Esophagus muscularis mucosa (tissue), 4 donors: Measurements from ENCODE around the gene RTP5. TPM values are rescaled to one million over a fixed set of nuclear protein-coding genes. Genes with fewer than 3 reads are reported as not detected.

Source experiments
- DNase-seq: peaks from one replicate; pipeline ENCODE4 v3.0.0-alpha.2; 2017; ENCODE audit errors: extremely low spot score
- H3K27ac ChIP-seq, 4 donors: fragments of 200-600 bp; sonication (generic); replicated peaks in 1 of 4; 1 replicate in 3 of 4; 2 replicates in 1 of 4; pipeline ENCODE4 v1.5.1; 2016 to 2019; ENCODE audit warnings: mild to moderate bottlenecking in 1 of 4
- H3K27me3 ChIP-seq, 4 donors: fragments of 200-600 bp; sonication (generic); one replicate each; pipeline versions ENCODE4 v1.5.1 to v1.6.0; 2016 to 2019
- H3K36me3 ChIP-seq, 4 donors: fragments of 200-600 bp; sonication (generic); one replicate each; pipeline ENCODE4 v1.5.1; 2016 to 2019
- H3K4me1 ChIP-seq, 4 donors: fragments of 200-600 bp; sonication (generic); one replicate each; pipeline ENCODE4 v1.5.1; 2016 to 2019
- H3K4me3 ChIP-seq, 4 donors: fragments of 200-600 bp; sonication (generic); 1 replicate in 2 of 4; 2 replicates in 2 of 4; pipeline ENCODE4 v1.5.1; 2016 to 2019; ENCODE audit warnings: mild to moderate bottlenecking in 4 of 4, moderate library complexity in 1 of 4
- H3K9me3 ChIP-seq, 4 donors: fragments of 200-600 bp; sonication (generic); 1 replicate in 3 of 4; 2 replicates in 1 of 4; pipeline ENCODE4 v1.5.1; 2016 to 2019
- EP300 ChIP-seq: sonication (generic); formaldehyde crosslinking; IDR thresholded peaks from one replicate; pipeline ENCODE4 v1.6.1; 2017; ENCODE audit warnings: antibody characterized with exemption
- POLR2A ChIP-seq: fragments of 450-650 bp; IDR thresholded peaks from one replicate; pipeline ENCODE4 v1.6.1; 2017; ENCODE audit warnings: antibody characterized with exemption, moderate library complexity, mild to moderate bottlenecking, low read depth
- POLR2AphosphoS5 ChIP-seq, 2 donors: sonication (generic); formaldehyde crosslinking; IDR thresholded peaks; one replicate each; pipeline ENCODE4 v1.6.1; 2017; ENCODE audit warnings: antibody characterized with exemption in 2 of 2
- WGBS: methylation state at CpG from one replicate; pipeline ENCODE4 v1.1.5; 2018; 5-methylcytosine and 5-hydroxymethylcytosine counted together
- intact Hi-C: fragments of 100-400 bp; cut with DNase I; formaldehyde crosslinking; loops from one replicate; pipeline ENCODE4 v1.15.1; 2023
- total RNA-seq, 4 donors: library from RNA; depleted of rRNA; stranded (reverse); fragments of >200 nt; gene quantifications; one replicate each; pipeline versions ENCODE4 v1.1.0 to v1.2.1, GENCODE V29; 2016
- TF ChIP-seq, protein P1 (sequence below), 3 experiments: fragments of 200-600 bp in 2 of 3; fragments of 450-650 bp in 1 of 3; sonication (generic) in 2 of 3; IDR thresholded peaks; one replicate each; pipeline ENCODE4 v1.5.1; 2017 to 2019; ENCODE audit warnings: antibody characterized with exemption in 3 of 3, mild to moderate bottlenecking in 2 of 3, moderate library complexity in 1 of 3

RTP5 gene
- total RNA-seq, 4 donors from 2014 or later: 0.17 TPM; not detected in 3

DNA sequence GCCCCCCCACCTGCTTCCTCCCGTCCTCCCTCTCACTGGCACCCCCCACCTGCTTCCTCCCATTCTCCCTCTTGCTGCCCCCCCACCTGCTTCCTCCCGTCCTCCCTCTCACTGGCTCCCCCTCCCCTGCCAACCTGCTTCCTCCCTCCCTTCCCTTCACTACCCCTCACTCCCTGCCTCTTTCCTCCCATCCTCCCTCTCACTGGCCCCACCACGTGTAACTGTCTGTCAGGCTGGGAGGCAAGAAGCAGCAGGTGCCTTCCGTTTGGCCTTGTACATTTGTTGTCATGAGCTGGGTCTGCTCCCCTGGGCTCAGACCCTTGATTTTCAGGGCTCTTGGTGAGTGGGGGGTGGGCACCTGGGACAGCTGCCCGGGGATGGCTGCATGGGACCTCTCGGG, 19.1 kb downstream of the RTP5 start:
- Histone ChIP-seq H3K9me3 (peaks cover 0 to 7% (median 0%) of the 10 kb centered on the region in 4 donors), H3K4me3 (no peak overlapping the region), H3K36me3 (peaks cover 0 to 5% (median 2%) of the 10 kb centered on the region in 4 donors), H3K4me1 (peaks cover 0 to 14% (median 8%) of the 10 kb centered on the region in 4 donors), H3K27me3 (no peaks in the 10 kb centered on the region), H3K27ac (no peak overlapping the region)
- DNase-seq: no peak
- intact Hi-C loops: loop anchor here (10.0 kb wide), 1 partner anchor 154 kb away; the partner anchor contains the start of gene D2HGDH
- WGBS: 55% methylated on average over 5 of the region's 6 CpGs
- TF ChIP-seq, protein P1, sequence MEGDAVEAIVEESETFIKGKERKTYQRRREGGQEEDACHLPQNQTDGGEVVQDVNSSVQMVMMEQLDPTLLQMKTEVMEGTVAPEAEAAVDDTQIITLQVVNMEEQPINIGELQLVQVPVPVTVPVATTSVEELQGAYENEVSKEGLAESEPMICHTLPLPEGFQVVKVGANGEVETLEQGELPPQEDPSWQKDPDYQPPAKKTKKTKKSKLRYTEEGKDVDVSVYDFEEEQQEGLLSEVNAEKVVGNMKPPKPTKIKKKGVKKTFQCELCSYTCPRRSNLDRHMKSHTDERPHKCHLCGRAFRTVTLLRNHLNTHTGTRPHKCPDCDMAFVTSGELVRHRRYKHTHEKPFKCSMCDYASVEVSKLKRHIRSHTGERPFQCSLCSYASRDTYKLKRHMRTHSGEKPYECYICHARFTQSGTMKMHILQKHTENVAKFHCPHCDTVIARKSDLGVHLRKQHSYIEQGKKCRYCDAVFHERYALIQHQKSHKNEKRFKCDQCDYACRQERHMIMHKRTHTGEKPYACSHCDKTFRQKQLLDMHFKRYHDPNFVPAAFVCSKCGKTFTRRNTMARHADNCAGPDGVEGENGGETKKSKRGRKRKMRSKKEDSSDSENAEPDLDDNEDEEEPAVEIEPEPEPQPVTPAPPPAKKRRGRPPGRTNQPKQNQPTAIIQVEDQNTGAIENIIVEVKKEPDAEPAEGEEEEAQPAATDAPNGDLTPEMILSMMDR (IDR thresholded peaks at IDR 0.05): no peak
- TF ChIP-seq EP300 (no peak), POLR2A (no peak), POLR2AphosphoS5 (IDR thresholded peaks at IDR 0.05) (no peak)

DNA sequence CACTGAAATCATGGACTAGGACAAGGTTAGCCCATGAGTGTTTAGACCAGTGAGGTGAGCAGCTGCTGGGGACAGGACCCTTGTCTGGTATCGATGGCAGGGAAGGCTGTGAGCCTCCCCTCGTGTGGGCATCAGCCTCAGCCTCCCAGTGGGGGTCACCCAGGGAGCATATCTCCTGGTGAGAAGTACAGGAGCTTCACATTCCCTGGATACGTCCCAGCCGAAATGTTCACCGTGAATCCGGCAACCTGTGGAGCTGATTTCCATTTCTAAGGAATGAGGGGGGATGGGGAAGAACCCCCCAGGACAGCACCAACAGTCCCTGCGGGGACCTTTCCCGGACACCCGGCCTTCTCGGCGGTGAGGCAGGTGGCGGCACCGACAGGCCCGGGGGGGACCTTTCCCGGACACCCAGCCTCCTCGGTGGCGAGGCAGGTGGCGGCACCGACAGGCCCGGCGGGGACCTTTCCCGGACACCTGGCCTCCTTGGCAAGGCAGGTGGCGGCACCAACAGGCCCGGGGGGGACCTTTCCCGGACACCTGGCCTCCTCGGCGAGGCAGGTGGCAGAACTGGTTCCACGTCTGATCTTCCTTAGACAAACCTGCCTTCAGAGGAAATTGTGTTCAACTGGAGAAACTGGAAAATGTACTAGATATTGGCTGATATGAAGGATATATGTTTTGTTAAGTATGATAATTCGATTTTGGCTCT, 21.2 kb downstream of the RTP5 start:
- no peak for DNase-seq
- peaks cover 0 to 4% (median under 1%) of the 10 kb centered on the region in 4 donors for H3K36me3 ChIP-seq
- peaks cover 0 to 2% (median 0%) of the 10 kb centered on the region in 4 donors for H3K27me3 ChIP-seq
- WGBS: 91% methylated on average over 27 of the region's 29 CpGs
- no peak overlapping the region for H3K27ac ChIP-seq
- intact Hi-C loops: no loop called here
- peaks cover 0 to 7% (median 0%) of the 10 kb centered on the region in 4 donors for H3K9me3 ChIP-seq
- no peak overlapping the region for H3K4me3 ChIP-seq
- TF ChIP-seq EP300: no peak
- TF ChIP-seq POLR2A: no peak
- no peak for TF ChIP-seq POLR2AphosphoS5 (IDR thresholded peaks at IDR 0.05)
- TF ChIP-seq, protein P1 (IDR thresholded peaks at IDR 0.05): no peak
- peaks cover 0 to 14% (median 9%) of the 10 kb centered on the region in 4 donors for H3K4me1 ChIP-seq

DNA sequence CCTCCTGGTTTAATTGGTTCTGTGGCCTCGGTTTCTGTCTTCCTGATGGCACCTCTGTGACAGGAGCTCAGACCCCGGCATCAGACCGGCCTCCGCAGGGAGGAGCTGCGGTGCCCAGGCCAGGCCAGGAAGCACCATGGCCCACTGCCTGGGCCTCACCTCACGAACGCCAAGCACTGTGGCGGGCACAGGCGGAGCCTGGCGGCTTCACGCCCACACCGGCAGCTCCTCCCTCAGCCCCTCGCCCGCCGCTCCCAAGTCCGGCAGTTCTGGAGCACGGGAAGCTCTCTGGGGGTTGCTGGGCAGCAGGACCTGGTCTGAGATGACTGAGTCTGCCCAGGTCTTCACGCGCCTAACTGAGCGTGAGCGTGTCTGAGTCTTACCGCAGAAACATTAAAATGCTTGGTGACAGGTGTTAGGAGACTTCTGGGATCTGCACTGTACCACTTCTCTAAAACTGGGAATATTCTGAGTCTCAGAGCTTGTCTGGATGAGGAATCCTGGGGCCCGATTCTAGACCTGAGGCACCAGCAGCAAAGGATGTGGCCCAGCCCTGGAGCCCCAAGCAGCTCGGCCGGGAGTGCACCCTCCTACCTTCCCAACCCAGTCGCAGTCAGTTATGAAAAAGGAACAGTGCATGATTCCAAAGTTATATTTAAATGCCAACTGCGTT, 21.9 kb downstream of the RTP5 start:
- TF ChIP-seq, protein P1 (IDR thresholded peaks at IDR 0.05): no peak
- TF ChIP-seq EP300 (no peak), POLR2A (no peak), POLR2AphosphoS5 (IDR thresholded peaks at IDR 0.05) (no peak)
- Histone ChIP-seq H3K4me3 (no peak overlapping the region), H3K27me3 (peaks cover 0 to 3% (median 0%) of the 10 kb centered on the region in 4 donors), H3K27ac (no peak overlapping the region), H3K36me3 (peaks cover 0 to 4% (median 0%) of the 10 kb centered on the region in 4 donors), H3K9me3 (peaks cover 0 to 7% (median 0%) of the 10 kb centered on the region in 4 donors), H3K4me1 (peaks cover 0 to 20% (median 15%) of the 10 kb centered on the region in 4 donors)
- DNase-seq: no peak
- 91% methylated on average over 25 of the region's 27 CpGs for WGBS
- intact Hi-C loops: no loop called here

DNA sequence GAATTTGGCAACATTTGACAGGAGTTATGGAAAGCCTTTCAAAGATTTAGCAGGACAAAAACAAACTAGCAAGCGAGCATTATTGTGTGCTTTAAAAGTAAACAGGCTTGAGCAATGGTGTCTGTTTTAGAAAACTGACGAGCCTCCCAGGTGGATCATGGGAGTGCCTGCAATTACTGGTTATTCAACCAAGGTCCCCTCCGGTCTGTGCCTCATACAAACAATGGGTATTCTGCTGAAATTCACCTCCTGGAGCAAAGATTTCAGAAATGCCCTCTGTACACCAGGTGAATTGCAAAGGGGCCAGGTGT, 22.4 kb downstream of the RTP5 start:
- H3K4me1 ChIP-seq: peaks cover 0 to 20% (median 15%) of the 10 kb centered on the region in 4 donors
- intact Hi-C loops: no loop called here
- peaks cover 0 to 3% (median 0%) of the 10 kb centered on the region in 4 donors for H3K27me3 ChIP-seq
- WGBS: 77% methylated on average over 3 of the region's 3 CpGs
- no peak for DNase-seq
- H3K36me3 ChIP-seq: peaks cover 0 to 3% (median 0%) of the 10 kb centered on the region in 4 donors
- H3K27ac ChIP-seq: peak overlapping the region in 1 of 4 donors; percentile 13
- H3K4me3 ChIP-seq: no peak overlapping the region
- TF ChIP-seq EP300: no peak
- TF ChIP-seq POLR2AphosphoS5 (IDR thresholded peaks at IDR 0.05): no peak
- TF ChIP-seq, protein P1 (IDR thresholded peaks at IDR 0.05): no peak
- no peak for TF ChIP-seq POLR2A
- H3K9me3 ChIP-seq: peaks cover 0 to 4% (median 0%) of the 10 kb centered on the region in 4 donors
